VCaP (cell line): ENCODE measurements around the gene SPPL2C.
"Not testable (repeated sequence)": the region's sequence is repeated elsewhere in the genome, so short reads cannot be mapped to it uniquely, and the experiment has no call there.

Experiments
- H3K27ac ChIP-seq: fragments of 450-650 bp; 2 replicates; pipeline ENCODE4 v1.5.1; 2017
- TF ChIP-seq, protein P1 (sequence below): fragments of 450-650 bp; conservative IDR thresholded peaks from 2 replicates; pipeline ENCODE4 v1.5.1; 2017; ENCODE audit warnings: mild to moderate bottlenecking, moderate library complexity

Gene SPPL2C

DNA sequence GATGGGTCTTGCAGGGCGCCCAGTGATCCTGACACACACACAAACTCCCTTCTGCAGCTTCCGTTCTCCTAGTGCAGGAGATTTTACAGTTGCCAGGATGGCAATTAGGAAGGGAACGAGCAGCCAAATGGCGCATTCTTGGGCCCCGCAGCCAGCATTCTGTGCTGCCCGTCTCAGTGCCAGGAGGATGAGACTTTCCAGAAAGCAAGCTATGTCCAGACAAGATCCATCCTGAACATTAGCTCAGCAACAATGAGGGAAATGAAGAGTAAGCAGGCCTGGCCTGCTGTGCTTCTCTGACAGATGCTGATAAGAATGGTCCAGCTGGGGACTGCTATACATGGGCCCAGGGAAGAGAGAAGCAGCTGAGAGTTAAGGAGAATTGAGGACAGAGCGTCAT lies 16.5 kb downstream of the SPPL2C start:
- H3K27ac ChIP-seq: no peak overlapping the region
- TF ChIP-seq, protein P1, sequence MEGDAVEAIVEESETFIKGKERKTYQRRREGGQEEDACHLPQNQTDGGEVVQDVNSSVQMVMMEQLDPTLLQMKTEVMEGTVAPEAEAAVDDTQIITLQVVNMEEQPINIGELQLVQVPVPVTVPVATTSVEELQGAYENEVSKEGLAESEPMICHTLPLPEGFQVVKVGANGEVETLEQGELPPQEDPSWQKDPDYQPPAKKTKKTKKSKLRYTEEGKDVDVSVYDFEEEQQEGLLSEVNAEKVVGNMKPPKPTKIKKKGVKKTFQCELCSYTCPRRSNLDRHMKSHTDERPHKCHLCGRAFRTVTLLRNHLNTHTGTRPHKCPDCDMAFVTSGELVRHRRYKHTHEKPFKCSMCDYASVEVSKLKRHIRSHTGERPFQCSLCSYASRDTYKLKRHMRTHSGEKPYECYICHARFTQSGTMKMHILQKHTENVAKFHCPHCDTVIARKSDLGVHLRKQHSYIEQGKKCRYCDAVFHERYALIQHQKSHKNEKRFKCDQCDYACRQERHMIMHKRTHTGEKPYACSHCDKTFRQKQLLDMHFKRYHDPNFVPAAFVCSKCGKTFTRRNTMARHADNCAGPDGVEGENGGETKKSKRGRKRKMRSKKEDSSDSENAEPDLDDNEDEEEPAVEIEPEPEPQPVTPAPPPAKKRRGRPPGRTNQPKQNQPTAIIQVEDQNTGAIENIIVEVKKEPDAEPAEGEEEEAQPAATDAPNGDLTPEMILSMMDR: no peak

DNA sequence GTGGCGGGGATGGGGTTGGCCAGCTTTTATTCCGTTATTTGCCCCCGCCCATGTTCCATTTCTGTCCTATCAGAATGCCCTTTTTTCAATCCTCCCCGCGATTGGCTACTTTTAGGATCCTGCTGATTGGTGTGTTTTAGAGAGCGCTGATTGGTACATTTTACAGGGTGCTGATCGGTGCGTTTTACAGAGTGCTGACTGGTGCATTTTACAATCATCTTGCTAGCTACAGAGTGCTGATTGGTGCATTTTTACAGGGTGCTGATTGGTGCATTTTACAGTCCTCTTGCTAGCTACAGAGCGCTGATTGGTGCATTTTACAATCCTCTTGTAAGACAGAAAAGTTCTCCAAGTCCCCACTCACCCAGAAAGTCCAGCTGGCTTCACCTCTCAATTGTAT lies 17.4 kb downstream of the SPPL2C start:
- not testable (repeated sequence) for H3K27ac ChIP-seq

DNA sequence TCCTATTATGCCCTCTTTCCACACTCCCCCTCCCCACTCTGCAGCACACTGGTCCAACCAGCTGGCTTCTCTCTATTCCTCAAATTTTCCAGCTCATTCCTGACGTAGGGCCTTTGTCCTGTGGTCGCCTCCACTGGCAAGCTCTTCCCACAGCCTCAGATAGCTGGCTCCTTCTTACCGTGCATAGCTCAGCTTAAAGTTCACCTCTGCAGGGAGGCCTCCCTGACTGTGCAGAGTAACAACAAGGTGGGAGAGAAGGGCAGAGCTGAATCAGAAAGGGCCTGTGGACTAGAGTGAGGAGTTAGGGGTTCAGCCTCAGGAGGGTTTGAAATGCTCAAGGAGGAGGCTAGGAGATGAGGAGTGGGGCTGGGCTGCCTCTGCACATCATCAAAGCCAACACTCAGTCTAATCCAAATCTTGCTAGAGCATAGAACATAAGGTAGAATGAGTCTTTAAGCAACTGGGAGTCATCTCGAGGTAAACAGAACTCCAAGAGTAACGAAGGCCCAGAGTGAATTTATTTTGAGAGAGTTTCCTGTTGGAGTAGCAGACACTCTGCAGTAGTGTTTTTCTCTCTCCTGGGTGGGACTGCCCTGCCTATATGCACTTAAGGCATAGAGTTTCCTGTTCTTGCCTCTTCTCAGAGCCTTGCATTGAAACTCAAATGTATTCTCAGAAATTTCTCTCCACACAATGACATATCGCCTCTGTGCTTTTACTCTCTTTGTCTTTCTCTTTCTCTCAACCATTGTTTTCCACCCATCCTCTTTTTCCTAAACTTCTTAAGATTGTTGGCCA lies 19.4 kb downstream of the SPPL2C start:
- TF ChIP-seq, protein P1: no peak
- H3K27ac ChIP-seq: no peak overlapping the region

DNA sequence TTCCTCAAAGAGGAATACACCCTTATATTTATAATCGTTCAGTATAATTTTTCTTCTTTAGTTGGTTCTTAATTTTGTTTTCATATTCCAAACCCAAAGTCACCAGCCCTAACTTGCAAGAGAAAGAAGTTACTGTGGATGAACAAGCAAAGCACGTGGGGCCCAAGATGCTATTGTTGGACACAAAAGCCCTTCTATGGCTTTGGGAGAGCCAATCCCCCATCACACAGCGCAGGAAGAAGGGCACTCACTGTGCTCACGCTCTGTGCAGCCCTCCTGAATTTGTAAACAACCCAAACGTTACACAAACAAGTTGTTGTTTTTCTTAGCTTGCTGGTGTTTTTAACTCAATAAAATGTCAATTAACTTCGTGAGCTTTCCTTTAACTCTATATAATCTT lies 22.5 kb downstream of the SPPL2C start:
- no peak overlapping the region for H3K27ac ChIP-seq
- TF ChIP-seq, protein P1: no peak

DNA sequence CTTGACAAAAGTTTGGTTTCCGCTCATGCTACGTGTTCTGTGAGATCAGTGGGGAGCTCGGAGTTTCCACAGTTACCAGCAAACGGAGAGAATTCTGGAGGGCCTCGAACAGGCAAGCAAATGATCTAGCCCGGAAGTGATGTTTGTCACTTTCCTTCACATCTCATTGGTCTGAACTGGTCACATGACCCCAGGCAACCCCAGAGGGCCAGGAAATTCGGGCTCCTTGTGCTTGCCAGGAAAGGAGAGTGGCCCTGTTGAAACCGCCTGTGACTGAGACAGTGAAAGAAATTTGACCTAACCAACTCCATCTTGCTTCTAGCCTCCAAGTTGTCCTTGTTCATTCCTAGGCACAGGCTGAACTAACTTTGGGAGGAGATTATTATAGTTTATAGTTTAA lies 23.0 kb downstream of the SPPL2C start:
- TF ChIP-seq, protein P1: no peak
- H3K27ac ChIP-seq: no peak overlapping the region

DNA sequence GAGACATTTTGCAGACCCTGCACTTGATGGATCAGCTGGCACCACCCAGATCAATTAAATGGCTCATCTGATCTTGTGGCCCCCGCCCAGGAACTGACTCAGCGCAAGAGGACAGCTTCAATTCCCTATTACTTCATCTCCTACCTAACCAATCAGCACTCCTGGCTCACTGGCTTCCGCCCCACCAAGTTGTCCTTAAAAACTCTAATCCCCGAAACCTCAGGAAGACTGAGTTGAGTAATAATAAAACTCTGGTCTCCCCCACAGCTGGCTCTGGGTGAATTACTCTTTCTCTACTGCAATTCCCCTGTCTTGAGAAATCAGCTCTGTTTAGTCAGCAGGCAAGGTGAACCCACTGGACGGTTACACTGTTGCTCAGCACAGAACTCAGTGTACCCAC lies 23.6 kb downstream of the SPPL2C start:
- TF ChIP-seq, protein P1: no peak
- H3K27ac ChIP-seq: no peak overlapping the region

DNA sequence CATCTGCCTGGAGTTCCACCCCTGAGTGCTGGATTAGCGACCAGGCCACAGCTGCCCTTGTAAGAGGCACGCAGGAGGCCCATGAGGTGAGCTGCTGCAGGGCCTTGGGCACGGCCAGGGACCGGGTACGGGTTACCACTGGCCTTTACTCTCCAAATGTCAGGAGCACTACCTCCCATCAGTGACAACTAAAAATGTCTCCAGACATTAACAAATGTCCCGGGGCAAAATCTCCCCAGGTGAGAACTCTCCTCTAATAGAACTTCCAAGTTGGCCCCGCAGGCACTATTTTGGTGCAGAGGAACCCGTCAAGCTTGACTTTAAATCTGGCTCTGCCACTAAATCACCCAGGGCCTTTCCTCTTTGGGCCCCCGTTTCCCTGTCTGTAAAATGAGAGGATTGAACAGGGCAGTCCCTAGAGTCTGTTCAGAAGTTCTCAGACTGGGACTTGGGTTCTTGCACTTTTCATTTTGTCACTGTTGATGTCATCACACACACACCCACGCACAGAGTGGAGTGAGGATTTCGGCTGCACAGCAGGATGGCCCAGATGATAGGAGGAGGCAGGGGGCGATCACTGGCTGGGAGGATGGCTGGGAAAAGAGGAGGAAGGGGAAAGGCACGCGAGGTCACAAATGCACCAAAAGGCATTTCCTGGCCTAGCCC lies 25.1 kb downstream of the SPPL2C start:
- H3K27ac ChIP-seq: no peak overlapping the region
- TF ChIP-seq, protein P1: no peak

DNA sequence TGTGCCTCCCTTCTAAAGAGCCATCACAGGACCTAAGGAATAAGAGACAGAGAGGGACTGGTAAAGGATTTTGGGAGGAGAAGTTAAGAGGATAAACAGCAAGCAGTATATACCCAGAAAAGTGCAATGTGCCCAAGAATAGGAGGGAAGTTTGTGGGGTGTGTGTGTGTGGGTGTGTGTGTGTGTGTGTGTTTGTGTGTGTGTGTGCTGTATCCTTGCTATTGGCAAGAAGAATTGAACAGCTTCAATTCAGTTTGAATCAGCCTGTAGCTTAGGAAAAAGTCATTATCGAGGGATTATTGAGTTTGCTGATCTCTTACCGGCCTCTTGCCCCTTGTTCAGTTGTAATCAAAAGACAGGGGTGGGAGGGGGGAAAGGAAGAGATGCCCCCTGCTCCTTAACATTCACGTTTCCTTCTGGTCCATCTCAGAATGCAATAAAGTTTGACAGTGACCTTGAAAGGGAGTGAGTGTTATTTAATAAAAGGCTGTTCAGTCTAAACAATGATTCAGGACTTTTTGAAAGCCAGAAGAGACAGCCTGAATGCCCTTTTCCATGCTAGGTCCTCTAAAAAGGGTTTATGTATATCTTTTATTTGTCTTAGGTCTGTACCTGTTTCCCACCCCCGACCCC lies 25.8 kb downstream of the SPPL2C start:
- no peak overlapping the region for H3K27ac ChIP-seq
- TF ChIP-seq, protein P1: no peak
